ENCODE results near the gene ACVRL1. TPM values are rescaled to one million over a fixed set of nuclear protein-coding genes. Genes with fewer than 3 reads are reported as not detected.

ACVRL1 gene
- total and polyA plus RNA-seq, 9 of the 15 experiments (the other 6 are each of a cell fraction or from before 2014, with no cell fraction given) = 0.07 to 1.4 (median 0.30) TPM

- TF ChIP-seq HMBOX1 (IDR thresholded peaks at IDR 0.05) (no peak), NFRKB (IDR thresholded peaks at IDR 0.05; ENCODE audit: low read depth) (no peak), GTF2E2 (tag; IDR thresholded peaks at IDR 0.05) (no peak), HNRNPL (IDR thresholded peaks at IDR 0.05; ENCODE audit: low read depth, low read length) (no peak), RAD51 (IDR thresholded peaks at IDR 0.05; ENCODE audit: borderline replicate concordance, low read depth) (no peak; the same call in none of the 2 replicates), SRSF7 (optimal IDR thresholded peaks at IDR 0.05; ENCODE audit: low read depth, low read length) (no peak), POLR2AphosphoS2 (IDR thresholded peaks at IDR 0.05; ENCODE audit: low read length) (no peak), ZNF277 (CRISPR knock-in tag; IDR thresholded peaks at IDR 0.05; ENCODE audit: borderline replicate concordance) (no peak), TAL1 (IDR thresholded peaks at IDR 0.05) (no peak), JUND (IDR thresholded peaks at IDR 0.05; ENCODE audit: borderline replicate concordance, low read depth, low read length) (peak; percentile 74; the same call in 1 of the 2 replicates), JUND (tag; IDR thresholded peaks at IDR 0.05; ENCODE audit: borderline replicate concordance, low read depth, low read length) (peak; percentile 69; the same call in 1 of the 3 replicates), NRF1 (conservative IDR thresholded peaks at IDR 0.05 in 1 of 2, IDR thresholded peaks at IDR 0.05 in 1 of 2) (peak; percentile 36 to 42; a peak in 2 of 4 replicates), NUFIP1 (IDR thresholded peaks at IDR 0.05; ENCODE audit: partially characterized antibody) (no peak), NFATC3 (IDR thresholded peaks at IDR 0.05) (no peak), KLF13 (tag; IDR thresholded peaks at IDR 0.05; ENCODE audit: borderline replicate concordance, low read depth) (no peak), SMARCA5 (IDR thresholded peaks at IDR 0.05) (no peak), E4F1 (CRISPR knock-in tag; IDR thresholded peaks at IDR 0.05; ENCODE audit: borderline replicate concordance) (no peak), ZNF696 (CRISPR knock-in tag; conservative IDR thresholded peaks at IDR 0.05) (no peak), CXXC5 (CRISPR knock-in tag; IDR thresholded peaks at IDR 0.05) (peak; percentile 54; the same call in 1 of the 2 replicates), SNAPC5 (CRISPR knock-in tag; IDR thresholded peaks at IDR 0.05) (no peak), SUPT5H (IDR thresholded peaks at IDR 0.05) (no peak), PHF20 (IDR thresholded peaks at IDR 0.05; ENCODE audit: partially characterized antibody) (no peak), MYBL2 (IDR thresholded peaks at IDR 0.05; ENCODE audit: low read depth) (no peak), MYBL2 (CRISPR knock-in tag; IDR thresholded peaks at IDR 0.05; ENCODE audit: borderline replicate concordance) (no peak), ZNF551 (CRISPR knock-in tag; IDR thresholded peaks at IDR 0.05) (no peak)
These were observed 21.1 kb upstream of the ACVRL1 start (continued) for GRCh38 chr12:51886021-51886710.
